ENCODE data around the gene BCL3. TPM values are rescaled to one million over a fixed set of nuclear protein-coding genes. Genes with fewer than 3 reads are reported as not detected.

BCL3 gene
- total and polyA plus RNA-seq, 2 of the 13 experiments (the other 11 are each of a cell fraction or from before 2014, with no cell fraction given), result 2.3 to 4.0 TPM

DNA sequence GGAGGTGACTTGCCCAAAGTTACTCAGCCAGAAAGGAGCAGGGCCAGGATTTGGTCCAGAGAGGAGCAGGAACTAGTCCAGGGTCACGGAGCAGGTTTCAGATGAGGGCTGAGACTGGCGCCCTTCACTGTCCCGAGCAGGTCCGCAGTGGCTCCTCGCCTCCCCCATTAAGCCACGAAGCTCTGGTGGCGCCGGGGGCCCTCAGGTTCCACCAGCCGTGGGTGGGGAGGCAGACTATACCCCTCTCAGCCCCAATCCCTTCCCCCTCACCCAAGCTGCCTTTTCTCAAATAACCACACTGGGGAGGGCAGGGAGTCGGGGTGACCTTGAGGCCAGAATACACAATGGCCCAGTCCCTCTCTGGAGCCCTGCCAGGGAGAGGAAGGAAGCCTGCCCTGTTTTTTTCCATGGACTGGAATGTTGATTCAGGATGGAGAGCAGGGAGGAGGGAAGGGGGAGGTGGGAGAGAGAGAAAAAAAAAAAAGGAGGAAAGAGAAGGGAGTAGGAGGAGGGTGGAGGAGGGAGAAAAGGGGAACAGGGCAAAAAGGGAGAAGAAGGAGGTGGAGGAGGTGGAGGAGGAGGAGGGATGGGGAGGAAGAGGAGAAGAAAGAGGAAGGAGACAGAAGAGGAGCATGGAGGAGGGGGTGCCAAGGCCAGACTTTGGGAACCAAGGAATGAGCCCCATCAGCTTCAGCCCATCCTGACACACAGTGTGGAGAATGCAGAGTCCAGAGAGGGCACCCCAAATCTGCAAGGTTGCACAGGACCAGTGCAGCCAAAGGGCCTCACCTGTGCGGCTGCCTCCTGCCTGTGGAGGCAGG lies 29.9 kb upstream of the BCL3 start (continued):
- TF ChIP-seq, protein P1, sequence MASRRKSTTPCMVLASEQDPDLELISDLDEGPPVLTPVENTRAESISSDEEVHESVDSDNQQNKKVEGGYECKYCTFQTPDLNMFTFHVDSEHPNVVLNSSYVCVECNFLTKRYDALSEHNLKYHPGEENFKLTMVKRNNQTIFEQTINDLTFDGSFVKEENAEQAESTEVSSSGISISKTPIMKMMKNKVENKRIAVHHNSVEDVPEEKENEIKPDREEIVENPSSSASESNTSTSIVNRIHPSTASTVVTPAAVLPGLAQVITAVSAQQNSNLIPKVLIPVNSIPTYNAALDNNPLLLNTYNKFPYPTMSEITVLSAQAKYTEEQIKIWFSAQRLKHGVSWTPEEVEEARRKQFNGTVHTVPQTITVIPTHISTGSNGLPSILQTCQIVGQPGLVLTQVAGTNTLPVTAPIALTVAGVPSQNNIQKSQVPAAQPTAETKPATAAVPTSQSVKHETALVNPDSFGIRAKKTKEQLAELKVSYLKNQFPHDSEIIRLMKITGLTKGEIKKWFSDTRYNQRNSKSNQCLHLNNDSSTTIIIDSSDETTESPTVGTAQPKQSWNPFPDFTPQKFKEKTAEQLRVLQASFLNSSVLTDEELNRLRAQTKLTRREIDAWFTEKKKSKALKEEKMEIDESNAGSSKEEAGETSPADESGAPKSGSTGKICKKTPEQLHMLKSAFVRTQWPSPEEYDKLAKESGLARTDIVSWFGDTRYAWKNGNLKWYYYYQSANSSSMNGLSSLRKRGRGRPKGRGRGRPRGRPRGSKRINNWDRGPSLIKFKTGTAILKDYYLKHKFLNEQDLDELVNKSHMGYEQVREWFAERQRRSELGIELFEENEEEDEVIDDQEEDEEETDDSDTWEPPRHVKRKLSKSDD (CRISPR knock-in tag; IDR thresholded peaks at IDR 0.05; ENCODE audit: low read depth), result 0 out of 2 replicates have a peak, but pooled peaks have one; percentile 30
- no peak for TF ChIP-seq RELA (CRISPR knock-in tag; IDR thresholded peaks at IDR 0.05)
- TF ChIP-seq MYC (CRISPR knock-in tag; IDR thresholded peaks at IDR 0.05; ENCODE audit: borderline replicate concordance), result peak; percentile 57; the same call in 1 of the 2 replicates
- TF ChIP-seq REXO4 (CRISPR knock-in tag; IDR thresholded peaks at IDR 0.05; ENCODE audit: borderline replicate concordance), result no peak
- TF ChIP-seq, protein P2, sequence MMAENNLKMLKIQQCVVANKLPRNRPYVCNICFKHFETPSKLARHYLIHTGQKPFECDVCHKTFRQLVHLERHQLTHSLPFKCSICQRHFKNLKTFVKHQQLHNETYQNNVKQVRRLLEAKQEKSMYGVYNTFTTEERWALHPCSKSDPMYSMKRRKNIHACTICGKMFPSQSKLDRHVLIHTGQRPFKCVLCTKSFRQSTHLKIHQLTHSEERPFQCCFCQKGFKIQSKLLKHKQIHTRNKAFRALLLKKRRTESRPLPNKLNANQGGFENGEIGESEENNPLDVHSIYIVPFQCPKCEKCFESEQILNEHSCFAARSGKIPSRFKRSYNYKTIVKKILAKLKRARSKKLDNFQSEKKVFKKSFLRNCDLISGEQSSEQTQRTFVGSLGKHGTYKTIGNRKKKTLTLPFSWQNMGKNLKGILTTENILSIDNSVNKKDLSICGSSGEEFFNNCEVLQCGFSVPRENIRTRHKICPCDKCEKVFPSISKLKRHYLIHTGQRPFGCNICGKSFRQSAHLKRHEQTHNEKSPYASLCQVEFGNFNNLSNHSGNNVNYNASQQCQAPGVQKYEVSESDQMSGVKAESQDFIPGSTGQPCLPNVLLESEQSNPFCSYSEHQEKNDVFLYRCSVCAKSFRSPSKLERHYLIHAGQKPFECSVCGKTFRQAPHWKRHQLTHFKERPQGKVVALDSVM (CRISPR knock-in tag; IDR thresholded peaks at IDR 0.05), result no peak
- peak; percentile 21; the same call in 1 of the 2 replicates for TF ChIP-seq MXD4 (CRISPR knock-in tag; IDR thresholded peaks at IDR 0.05)
- peak; percentile 64; the same call in 1 of the 2 replicates for TF ChIP-seq MEIS2 (CRISPR knock-in tag; IDR thresholded peaks at IDR 0.05)
- peak; percentile 95 for TF ChIP-seq PCBP2 (optimal IDR thresholded peaks at IDR 0.05; ENCODE audit: low read depth, low read length, poor library complexity, severe bottlenecking)
- TF ChIP-seq ZNF234 (CRISPR knock-in tag; conservative IDR thresholded peaks at IDR 0.05), result no peak
- no peak for TF ChIP-seq KDM5A (IDR thresholded peaks at IDR 0.05; ENCODE audit: borderline replicate concordance, low read length)
- TF ChIP-seq, protein P3, sequence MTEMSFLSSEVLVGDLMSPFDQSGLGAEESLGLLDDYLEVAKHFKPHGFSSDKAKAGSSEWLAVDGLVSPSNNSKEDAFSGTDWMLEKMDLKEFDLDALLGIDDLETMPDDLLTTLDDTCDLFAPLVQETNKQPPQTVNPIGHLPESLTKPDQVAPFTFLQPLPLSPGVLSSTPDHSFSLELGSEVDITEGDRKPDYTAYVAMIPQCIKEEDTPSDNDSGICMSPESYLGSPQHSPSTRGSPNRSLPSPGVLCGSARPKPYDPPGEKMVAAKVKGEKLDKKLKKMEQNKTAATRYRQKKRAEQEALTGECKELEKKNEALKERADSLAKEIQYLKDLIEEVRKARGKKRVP (CRISPR knock-in tag; IDR thresholded peaks at IDR 0.05), result peak in 1 of 2 experiments; percentile 26; a peak in 1 of 4 replicates
- TF ChIP-seq IRX3 (CRISPR knock-in tag; IDR thresholded peaks at IDR 0.05; ENCODE audit: borderline replicate concordance, low read depth), result no peak
- no peak for TF ChIP-seq ZNF3 (CRISPR knock-in tag; IDR thresholded peaks at IDR 0.05)
- 0 out of 2 replicates have a peak, but pooled peaks have one; percentile 48 for TF ChIP-seq HNRNPL (IDR thresholded peaks at IDR 0.05; ENCODE audit: low read depth, low read length)
- peak; percentile 65; the same call in 1 of the 2 replicates for TF ChIP-seq HOXD1 (CRISPR knock-in tag; IDR thresholded peaks at IDR 0.05)
- TF ChIP-seq ZNF878 (CRISPR knock-in tag; IDR thresholded peaks at IDR 0.05), result 0 out of 2 replicates have a peak, but pooled peaks have one; percentile 61
- TF ChIP-seq, protein P4, sequence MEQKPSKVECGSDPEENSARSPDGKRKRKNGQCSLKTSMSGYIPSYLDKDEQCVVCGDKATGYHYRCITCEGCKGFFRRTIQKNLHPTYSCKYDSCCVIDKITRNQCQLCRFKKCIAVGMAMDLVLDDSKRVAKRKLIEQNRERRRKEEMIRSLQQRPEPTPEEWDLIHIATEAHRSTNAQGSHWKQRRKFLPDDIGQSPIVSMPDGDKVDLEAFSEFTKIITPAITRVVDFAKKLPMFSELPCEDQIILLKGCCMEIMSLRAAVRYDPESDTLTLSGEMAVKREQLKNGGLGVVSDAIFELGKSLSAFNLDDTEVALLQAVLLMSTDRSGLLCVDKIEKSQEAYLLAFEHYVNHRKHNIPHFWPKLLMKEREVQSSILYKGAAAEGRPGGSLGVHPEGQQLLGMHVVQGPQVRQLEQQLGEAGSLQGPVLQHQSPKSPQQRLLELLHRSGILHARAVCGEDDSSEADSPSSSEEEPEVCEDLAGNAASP (CRISPR knock-in tag; IDR thresholded peaks at IDR 0.05; ENCODE audit: borderline replicate concordance), result peak; percentile 72; the same call in 1 of the 2 replicates
- TF ChIP-seq ZNF337 (CRISPR knock-in tag; IDR thresholded peaks at IDR 0.05; ENCODE audit: borderline replicate concordance, low read depth), result peak; percentile 63; the same call in 1 of the 2 replicates
- peak; percentile 66 for TF ChIP-seq ARNTL (CRISPR knock-in tag; IDR thresholded peaks at IDR 0.05)
- no peak for TF ChIP-seq AHR (CRISPR knock-in tag; IDR thresholded peaks at IDR 0.05)
- TF ChIP-seq ZEB1 (IDR thresholded peaks at IDR 0.05; ENCODE audit: insufficient replicate concordance, low read depth), result no peak
- TF ChIP-seq DNMT3B (CRISPR knock-in tag; conservative IDR thresholded peaks at IDR 0.05), result no peak
